ENCODE measurements around the gene ERGIC1.
"Not testable (repeated sequence)": the region's sequence is repeated elsewhere in the genome, so short reads cannot be mapped to it uniquely, and the experiment has no call there.

Gene ERGIC1

GRCh38 chr5:172833686-172834414, at the start of gene ERGIC1:
ERGIC1 (plus strand) TSS chr5:172834251; CDS start chr5:172834414, 163 bp downstream.
- peak; percentile 82 for DNase-seq

- DNase-seq: no peak
Observed at GRCh38 chr5:172785429-172786088, 48.5 kb upstream of the ERGIC1 start.

- no peak for DNase-seq
Observed at GRCh38 chr5:172786736-172787462, 47.2 kb upstream of the ERGIC1 start.

GRCh38 chr5:172787538-172787937, 46.5 kb upstream of the ERGIC1 start:
- not testable (repeated sequence) for DNase-seq

- DNase-seq: no peak
Observed at GRCh38 chr5:172788771-172789686, 45.0 kb upstream of the ERGIC1 start.

- no peak for DNase-seq
Observed at GRCh38 chr5:172789687-172790495, 44.2 kb upstream of the ERGIC1 start.

- no peak for DNase-seq
Observed at GRCh38 chr5:172790496-172790889, 43.6 kb upstream of the ERGIC1 start.

- DNase-seq: no peak
Observed at GRCh38 chr5:172791286-172791685, 42.8 kb upstream of the ERGIC1 start.

- no peak for DNase-seq
Observed at GRCh38 chr5:172791726-172792445, 42.2 kb upstream of the ERGIC1 start.

- no peak for DNase-seq
Observed at GRCh38 chr5:172792701-172793570, 41.1 kb upstream of the ERGIC1 start.

- DNase-seq: no peak
Observed at GRCh38 chr5:172793577-172794488, 40.2 kb upstream of the ERGIC1 start.

GRCh38 chr5:172795318-172795977, 38.6 kb upstream of the ERGIC1 start:
- no peak for DNase-seq

- DNase-seq: no peak
Observed at GRCh38 chr5:172796306-172796705, 37.7 kb upstream of the ERGIC1 start.

GRCh38 chr5:172797771-172798191, 36.3 kb upstream of the ERGIC1 start:
- no peak for DNase-seq

- DNase-seq: no peak
Observed at GRCh38 chr5:172798422-172799215, 35.4 kb upstream of the ERGIC1 start.

- no peak for DNase-seq
Observed at GRCh38 chr5:172799416-172799815, 34.6 kb upstream of the ERGIC1 start.

- no peak for DNase-seq
Observed at GRCh38 chr5:172800088-172800551, 33.9 kb upstream of the ERGIC1 start.
